Peyer's patch (tissue), 4 donors: Measurements from ENCODE around the gene TM9SF4.

Source experiments
- POLR2A ChIP-seq, 2 donors: fragments of 450-650 bp; IDR thresholded peaks; one replicate each; pipeline ENCODE4 v1.5.1; 2017; ENCODE audit warnings: antibody characterized with exemption in 2 of 2, mild to moderate bottlenecking in 2 of 2, moderate library complexity in 2 of 2
- TF ChIP-seq, protein P1 (sequence below), 6 experiments: fragments of 450-650 bp in 4 of 6; fragments of 200-600 bp in 2 of 6; sonication (generic) in 1 of 6; IDR thresholded peaks; one replicate each; pipeline ENCODE4 v1.5.1; 2017 to 2019; ENCODE audit warnings: antibody characterized with exemption in 6 of 6, mild to moderate bottlenecking in 3 of 6, moderate library complexity in 1 of 6

DNA sequence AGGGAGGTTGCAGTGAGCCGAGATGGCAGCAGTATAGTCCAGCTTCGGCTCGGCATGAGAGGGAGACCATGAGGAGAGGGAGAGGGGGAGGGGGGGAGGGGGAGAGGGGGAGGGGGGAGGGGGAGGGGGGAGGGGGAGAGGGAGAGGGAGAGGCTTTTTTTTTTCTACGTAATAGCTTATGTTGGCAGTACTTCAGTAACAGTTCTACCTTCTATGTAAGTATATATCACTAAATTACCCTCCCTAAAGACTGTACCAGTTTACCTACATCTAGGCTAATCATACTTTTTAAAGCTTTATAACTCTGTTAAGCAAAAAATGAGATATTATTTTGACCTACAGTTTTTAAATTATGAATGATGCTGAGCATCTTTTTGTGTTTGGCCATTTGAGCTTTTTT, 13.6 kb downstream of the TM9SF4 start:
- TF ChIP-seq, protein P1, sequence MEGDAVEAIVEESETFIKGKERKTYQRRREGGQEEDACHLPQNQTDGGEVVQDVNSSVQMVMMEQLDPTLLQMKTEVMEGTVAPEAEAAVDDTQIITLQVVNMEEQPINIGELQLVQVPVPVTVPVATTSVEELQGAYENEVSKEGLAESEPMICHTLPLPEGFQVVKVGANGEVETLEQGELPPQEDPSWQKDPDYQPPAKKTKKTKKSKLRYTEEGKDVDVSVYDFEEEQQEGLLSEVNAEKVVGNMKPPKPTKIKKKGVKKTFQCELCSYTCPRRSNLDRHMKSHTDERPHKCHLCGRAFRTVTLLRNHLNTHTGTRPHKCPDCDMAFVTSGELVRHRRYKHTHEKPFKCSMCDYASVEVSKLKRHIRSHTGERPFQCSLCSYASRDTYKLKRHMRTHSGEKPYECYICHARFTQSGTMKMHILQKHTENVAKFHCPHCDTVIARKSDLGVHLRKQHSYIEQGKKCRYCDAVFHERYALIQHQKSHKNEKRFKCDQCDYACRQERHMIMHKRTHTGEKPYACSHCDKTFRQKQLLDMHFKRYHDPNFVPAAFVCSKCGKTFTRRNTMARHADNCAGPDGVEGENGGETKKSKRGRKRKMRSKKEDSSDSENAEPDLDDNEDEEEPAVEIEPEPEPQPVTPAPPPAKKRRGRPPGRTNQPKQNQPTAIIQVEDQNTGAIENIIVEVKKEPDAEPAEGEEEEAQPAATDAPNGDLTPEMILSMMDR (IDR thresholded peaks at IDR 0.05) = no peak
- no peak for TF ChIP-seq POLR2A (IDR thresholded peaks at IDR 0.05)
